Activated T-cell treated with anti-CD3 and anti-CD28 coated beads for 4 hours (primary cell): ENCODE measurements around the gene MTNR1A.

Experiments used
- DNase-seq: peaks from one replicate; pipeline ENCODE4 v3.0.0-alpha.2; 2020

The MTNR1A gene

DNA sequence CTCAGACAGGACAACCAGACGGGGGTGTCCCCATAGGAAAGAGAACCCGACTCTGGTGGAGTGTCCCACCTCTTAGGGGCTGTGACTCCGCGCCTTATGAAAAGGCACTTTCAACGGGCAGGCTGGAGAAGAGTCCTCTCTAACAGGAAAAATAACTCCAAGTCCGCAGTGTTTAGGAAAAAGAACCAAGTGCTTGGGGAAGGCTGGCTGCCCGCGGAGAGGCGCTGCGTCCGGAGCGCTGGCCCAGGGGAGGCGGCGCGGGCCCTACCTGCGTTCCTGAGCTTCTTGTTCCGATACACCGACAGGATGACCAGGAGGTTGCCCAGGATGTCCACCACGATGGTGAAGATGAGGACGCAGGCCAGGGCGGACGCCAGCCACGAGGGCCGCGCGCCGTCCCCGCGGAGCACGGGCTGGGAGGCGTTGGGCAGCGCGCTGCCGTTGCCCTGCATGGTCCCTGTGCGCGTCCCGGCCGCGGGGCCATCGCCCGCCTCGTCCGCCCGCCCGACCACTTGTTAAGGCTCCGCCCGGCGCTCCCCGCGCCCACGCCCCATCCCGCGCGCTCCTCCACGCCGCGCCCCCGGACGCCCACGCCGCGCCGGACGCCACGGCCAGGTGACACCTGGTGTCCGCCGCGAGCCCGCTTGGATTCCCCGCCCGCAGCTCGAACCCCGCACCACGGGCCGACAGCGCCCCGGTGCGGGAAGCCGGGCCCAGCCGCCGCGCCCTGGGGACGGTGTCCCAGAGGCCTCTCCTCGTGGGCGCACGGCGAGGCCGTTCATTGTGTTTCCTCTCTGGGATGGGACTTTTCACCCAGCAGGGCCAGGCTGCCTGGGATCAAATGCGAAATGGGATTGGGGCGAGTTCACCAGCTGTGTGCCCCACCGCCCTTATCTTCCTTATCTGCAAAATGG, at the start of gene MTNR1A:
Gene MTNR1A, minus strand, starts transcription at position 654 of the 914 bp plus-strand sequence. Its CDS starts 202 bp downstream, at position 452.
- DNase-seq = no peak

GRCh38 chr4:186604124-186604807, 48.9 kb upstream of the MTNR1A start:
- no peak for DNase-seq

DNA sequence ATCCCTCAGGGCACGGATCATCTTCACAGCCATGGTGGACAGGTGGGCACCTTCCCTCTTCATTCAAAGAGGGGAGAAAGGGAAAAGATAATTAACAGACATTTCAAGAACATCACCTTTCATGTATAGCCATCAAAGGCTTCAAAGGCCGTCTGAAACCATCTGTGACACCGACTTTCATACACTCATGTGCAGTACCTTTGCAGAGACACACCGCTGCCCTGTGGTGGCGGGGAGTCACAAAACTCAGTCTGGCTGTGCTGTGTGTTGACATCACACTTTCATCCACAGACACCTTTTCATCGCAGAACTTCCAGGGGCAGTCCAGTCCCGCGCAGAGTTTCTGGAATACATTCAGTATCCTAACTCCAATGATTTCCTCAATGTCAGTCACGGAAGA, 47.6 kb upstream of the MTNR1A start:
- no peak for DNase-seq

GRCh38 chr4:186599483-186599882, 44.1 kb upstream of the MTNR1A start:
- DNase-seq = no peak

- no peak for DNase-seq
Measured at GRCh38 chr4:186598686-186599085, 43.3 kb upstream of the MTNR1A start.

GRCh38 chr4:186596850-186597390, 41.6 kb upstream of the MTNR1A start:
- DNase-seq = no peak

GRCh38 chr4:186596346-186596745, 41.0 kb upstream of the MTNR1A start:
- no peak for DNase-seq

- no peak for DNase-seq
Measured at GRCh38 chr4:186593587-186593973, 38.2 kb upstream of the MTNR1A start.

DNA sequence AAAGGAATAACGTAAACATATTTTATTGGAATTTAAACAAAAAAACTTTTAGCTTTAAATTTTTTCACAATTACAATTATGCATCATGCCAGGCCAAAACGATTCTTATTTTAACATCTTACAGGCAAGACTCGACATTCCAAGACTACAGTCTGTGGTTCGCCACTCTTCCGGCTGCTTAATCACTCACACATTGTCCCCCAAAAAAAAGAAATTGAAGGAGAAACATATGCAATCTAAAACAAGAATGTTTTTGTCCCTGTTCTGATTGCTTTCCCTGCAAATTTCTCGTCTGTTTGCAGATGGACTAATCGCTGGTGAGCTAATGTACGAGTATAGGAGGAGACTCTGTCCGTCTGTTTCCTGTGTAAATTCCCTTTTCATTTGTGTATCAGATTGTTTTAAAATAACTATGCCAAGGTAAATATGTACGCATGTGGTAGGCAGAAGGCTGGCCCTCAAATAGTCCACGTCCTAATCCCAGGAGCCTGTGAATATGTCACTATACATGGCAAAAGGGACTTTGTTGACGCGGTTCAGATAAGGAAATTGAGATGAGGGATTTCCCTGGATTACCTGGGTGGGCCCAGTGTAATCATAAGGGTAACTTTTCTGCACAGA, 37.7 kb upstream of the MTNR1A start:
- no peak for DNase-seq

DNA sequence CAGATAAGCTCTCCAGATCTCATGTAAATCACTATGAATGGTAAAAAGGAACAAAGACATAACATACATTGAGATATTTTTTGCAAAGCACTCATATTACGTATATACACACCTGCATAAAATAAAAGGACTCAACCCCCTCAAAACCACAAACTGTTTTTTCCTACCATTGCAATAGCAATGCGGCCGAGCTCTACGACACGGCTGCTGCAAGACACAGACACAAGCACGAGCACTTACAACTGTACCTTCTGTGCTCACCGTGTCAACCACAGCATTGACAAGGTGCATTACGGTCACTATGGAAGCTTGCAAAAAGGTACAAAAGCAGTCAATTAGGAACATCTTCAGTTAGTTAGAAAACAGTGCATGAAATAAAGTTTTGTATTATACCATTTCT, 37.1 kb upstream of the MTNR1A start:
- DNase-seq = no peak

DNA sequence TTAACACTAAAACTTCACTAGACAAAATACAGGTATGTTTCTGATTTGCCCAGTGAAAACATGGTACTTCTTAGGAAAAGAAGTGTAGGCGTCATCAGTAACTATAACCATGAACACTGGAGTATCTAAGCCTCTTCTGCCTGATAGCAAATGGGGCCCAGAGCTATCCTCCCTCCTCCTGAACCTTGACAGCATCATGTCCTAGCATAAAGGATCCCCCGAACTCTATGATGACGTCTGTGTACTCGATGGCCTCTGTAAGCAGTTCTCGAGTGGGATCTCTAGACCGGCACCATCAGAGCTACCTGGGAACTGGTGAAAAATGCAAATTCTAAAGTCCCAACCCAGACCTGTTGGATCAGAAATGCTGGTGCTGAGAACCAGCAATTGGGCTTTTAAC, 36.3 kb upstream of the MTNR1A start:
- DNase-seq = no peak

- no peak for DNase-seq
Measured at GRCh38 chr4:186588503-186588902, 33.1 kb upstream of the MTNR1A start.

- peak; percentile 34 for DNase-seq
Measured at GRCh38 chr4:186587416-186588018, 32.1 kb upstream of the MTNR1A start.

GRCh38 chr4:186586205-186586604, 30.8 kb upstream of the MTNR1A start:
- DNase-seq = no peak

DNA sequence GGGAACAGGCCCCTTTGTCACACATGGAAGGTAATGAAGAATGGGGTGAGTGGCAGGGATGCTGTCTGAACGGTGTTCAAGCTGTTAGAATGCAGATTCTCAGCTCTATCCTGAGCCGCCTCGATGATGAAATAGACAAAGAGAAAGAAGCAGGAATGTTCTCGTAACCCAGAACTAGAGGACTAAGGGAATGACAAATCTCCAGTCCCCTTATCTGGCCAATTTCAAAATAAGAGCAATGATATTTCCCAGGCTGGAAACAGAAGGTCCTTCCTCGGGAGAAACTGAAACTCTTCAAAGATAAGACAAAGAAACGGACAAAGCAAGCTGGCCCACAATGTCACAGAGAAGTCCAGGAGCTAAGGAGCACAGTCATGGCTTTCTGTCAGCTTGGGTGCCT, 29.5 kb upstream of the MTNR1A start:
- no peak for DNase-seq

- DNase-seq = no peak
Measured at GRCh38 chr4:186581421-186581820, 26.1 kb upstream of the MTNR1A start.

DNA sequence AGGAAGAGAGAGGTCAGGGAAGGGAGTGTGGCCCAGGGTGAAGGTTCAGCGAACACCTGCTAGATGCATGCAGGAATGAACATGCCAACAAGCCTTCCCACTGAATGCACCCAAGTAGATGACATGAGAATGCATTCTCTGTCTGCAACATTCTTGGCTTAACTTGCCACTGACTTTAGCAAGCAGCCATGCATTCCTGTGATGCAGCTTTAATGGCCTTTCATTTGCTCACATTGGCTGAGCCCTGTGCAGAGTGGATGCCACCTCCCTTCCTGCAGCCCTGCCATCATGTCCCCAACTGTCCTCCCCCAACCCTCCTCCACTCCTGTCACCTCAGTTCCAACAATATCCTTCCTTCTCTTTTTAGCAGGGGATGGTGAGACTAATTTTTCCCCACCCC, 25.3 kb upstream of the MTNR1A start:
- no peak for DNase-seq

DNA sequence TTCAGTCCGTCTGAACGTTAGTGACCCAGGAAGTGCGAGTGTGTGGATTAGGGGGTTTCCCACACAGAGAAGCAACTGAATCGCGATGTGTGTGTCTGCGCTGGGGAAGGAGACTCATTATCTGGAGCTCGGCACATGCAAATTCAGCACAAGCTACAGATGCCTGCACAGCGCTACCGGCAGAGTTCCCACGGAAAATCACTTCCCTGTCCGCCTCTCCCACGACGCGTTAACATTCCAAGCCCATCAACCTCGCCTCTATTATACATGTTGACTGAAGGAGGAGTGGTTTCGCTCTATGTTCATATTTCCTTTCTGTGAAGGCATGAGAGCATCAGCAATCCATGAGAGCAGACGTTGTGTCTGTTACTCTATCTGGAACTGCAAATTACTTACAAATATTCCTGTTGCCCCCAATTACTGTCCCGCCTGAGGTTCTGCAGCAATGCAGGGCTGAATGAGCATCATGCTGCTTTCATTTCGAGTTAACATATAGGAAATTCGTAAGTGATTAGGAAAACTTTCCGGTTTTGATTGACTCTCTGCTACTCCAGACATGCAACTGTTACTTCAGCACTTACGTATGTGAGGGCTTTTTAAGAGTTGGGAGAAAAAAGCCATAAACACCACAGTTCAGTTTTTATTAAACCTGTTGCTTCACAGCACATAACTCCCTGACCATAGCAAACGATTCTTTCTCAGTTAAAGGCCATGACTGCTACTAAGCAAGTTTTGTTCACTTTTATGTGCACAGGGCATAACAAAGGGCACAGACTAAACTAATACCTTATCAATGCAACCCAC, 15.0 kb upstream of the MTNR1A start:
- DNase-seq = no peak

DNA sequence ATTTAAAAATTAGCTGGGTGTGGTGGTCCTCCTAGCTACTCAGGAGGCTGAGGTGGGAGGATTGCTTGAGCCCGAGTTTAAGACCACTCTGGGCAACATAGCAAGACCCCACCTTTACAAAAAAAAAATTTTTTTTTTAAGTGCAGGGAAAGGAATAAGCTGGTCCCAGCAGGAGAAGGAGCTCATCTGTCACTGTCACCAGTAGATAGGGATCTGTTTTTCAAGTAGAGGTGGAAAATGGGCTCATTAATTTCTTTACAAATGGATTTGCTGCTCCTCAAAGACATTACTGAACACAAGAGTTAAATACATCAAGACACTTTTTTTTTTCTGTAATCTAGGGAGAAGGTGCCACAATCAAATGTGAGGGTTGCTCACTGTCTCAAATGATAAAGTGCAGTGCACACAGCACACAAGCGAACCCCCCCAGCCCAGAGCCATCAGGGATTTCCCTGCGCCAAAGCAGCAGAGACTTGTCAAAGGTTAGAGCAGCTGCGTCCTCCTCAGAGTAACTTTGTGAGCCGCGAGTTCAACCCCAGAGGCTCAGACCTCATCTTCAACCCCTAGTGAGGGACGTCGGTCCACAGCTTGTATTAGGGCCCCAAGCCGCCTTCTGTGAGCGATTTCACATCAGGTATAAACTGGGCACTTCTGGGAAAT, 14.3 kb upstream of the MTNR1A start:
- DNase-seq = no peak

GRCh38 chr4:186566068-186566467, 10.7 kb upstream of the MTNR1A start:
- no peak for DNase-seq

DNA sequence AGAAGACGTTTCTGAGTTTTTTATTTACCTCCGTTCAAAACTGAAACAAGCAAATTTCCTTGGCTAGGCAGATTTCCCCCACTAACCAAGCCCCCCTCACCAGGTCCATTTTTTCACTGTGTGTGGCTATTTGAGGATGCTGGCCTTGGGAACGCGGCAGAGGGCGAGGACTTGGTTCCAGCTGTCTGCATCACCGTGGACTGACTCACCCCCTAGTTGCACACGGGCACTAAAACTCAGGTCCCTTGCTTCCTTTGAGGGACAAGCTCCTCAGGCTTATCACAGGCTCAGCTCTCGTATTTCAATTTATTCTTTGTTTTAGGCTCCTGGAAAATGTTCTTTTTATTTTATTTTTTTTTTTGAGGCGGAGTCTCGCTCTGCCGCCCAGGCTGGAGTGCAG, 8.4 kb upstream of the MTNR1A start:
- no peak for DNase-seq

DNA sequence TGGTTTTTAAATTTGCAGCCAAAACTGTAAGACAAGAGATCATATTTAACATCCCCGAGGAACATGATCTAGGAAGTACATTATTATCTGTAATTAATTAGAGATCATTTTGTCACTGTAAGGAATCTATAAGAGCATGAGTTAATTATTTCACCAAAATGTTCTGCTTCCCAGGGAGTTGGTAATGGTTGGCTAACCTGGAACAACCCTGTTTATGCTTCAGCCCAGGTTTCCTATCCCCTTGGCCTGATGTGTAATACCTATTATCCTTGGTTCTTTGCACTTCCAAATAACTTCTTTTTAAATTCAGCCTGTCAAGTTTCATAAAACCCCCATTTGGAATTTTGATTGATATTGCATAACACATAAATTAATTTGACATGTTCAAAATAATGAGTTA, 6.4 kb upstream of the MTNR1A start:
- DNase-seq = no peak
